HUES64 (cell line): ENCODE measurements around the gene PDE4B.
"Not testable (repeated sequence)": the region's sequence is repeated elsewhere in the genome, so short reads cannot be mapped to it uniquely, and the experiment has no call there.

Source experiments
- H3K27ac ChIP-seq: 2 replicates; pipeline ENCODE4 v1.7.0; 2013; ENCODE audit warnings: low read depth, low read length, inconsistent platforms
- H3K27me3 ChIP-seq: 2 replicates; pipeline ENCODE4 v1.6.1; 2013; ENCODE audit warnings: mild to moderate bottlenecking, low read length; ENCODE audit not compliant: insufficient read depth
- H3K36me3 ChIP-seq: 2 replicates; pipeline ENCODE4 v1.6.1; 2013; ENCODE audit warnings: mild to moderate bottlenecking, low read length; ENCODE audit not compliant: insufficient read depth
- H3K4me1 ChIP-seq: 2 replicates; pipeline ENCODE4 v1.6.1; 2013; ENCODE audit warnings: mild to moderate bottlenecking, low read length, moderate library complexity; ENCODE audit not compliant: insufficient read depth
- H3K4me3 ChIP-seq: 2 replicates; pipeline ENCODE4 v1.5.1; 2013; ENCODE audit warnings: mild to moderate bottlenecking, low read length, moderate library complexity
- H3K9ac ChIP-seq: 2 replicates; pipeline ENCODE4 v1.6.1; 2013; ENCODE audit warnings: mild to moderate bottlenecking, low read depth, low read length
- H3K9me3 ChIP-seq: 2 replicates; pipeline ENCODE4 v1.6.1; 2013; ENCODE audit warnings: low read depth, low read length; ENCODE audit not compliant: insufficient read depth
- WGBS: fragments of 150-250, 120-280 bp; methylation state at CpG from one replicate; pipeline ENCODE4 v1.1.7; 2013; ENCODE audit warnings: missing lambda C conversion rate; 5-methylcytosine and 5-hydroxymethylcytosine counted together

PDE4B gene

GRCh38 chr1:66057448-66057847, 264.8 kb downstream of the PDE4B start:
- not testable (repeated sequence) for H3K9me3 ChIP-seq, H3K27me3 ChIP-seq, H3K4me3 ChIP-seq, H3K36me3 ChIP-seq, H3K9ac ChIP-seq, H3K4me1 ChIP-seq, H3K27ac ChIP-seq
- 89% methylated on average over 2 of the region's 3 CpGs for WGBS

- Histone ChIP-seq H3K4me1 (no peaks in the 10 kb centered on the region), H3K9ac (no peak overlapping the region), H3K27ac (no peak overlapping the region), H3K9me3 (0 out of 2 replicates have a peak, but pooled peaks cover 4% of the 10 kb centered on the region), H3K4me3 (no peak overlapping the region), H3K36me3 (no peaks in the 10 kb centered on the region), H3K27me3 (no peaks in the 10 kb centered on the region)
- 88% methylated on average over 2 of the region's 2 CpGs for WGBS
Measured at GRCh38 chr1:66058558-66058957, 265.9 kb downstream of the PDE4B start.

- H3K4me3 ChIP-seq, H3K4me1 ChIP-seq, H3K9ac ChIP-seq, H3K36me3 ChIP-seq, H3K27me3 ChIP-seq, H3K27ac ChIP-seq, H3K9me3 ChIP-seq: not testable (repeated sequence)
- 96% methylated on average over 2 of the region's 4 CpGs for WGBS
Measured at GRCh38 chr1:66067219-66067618, 274.5 kb downstream of the PDE4B start.

- WGBS = 71% methylated on average over 3 of the region's 4 CpGs
- no peak overlapping the region for H3K4me3 ChIP-seq
- no peak overlapping the region for H3K9ac ChIP-seq
- no peak overlapping the region for H3K27ac ChIP-seq
- H3K27me3 ChIP-seq = no peaks in the 10 kb centered on the region
- H3K9me3 ChIP-seq = no peaks in the 10 kb centered on the region
- peaks cover 7% of the 10 kb centered on the region; the same call in 1 of the 2 replicates for H3K4me1 ChIP-seq
- no peaks in the 10 kb centered on the region for H3K36me3 ChIP-seq
Measured at GRCh38 chr1:66069976-66070876, 277.5 kb downstream of the PDE4B start.

GRCh38 chr1:66073388-66073787, 280.7 kb downstream of the PDE4B start:
- no peaks in the 10 kb centered on the region for H3K27me3 ChIP-seq
- H3K27ac ChIP-seq = no peak overlapping the region
- no peak overlapping the region for H3K9ac ChIP-seq
- no peak overlapping the region for H3K4me3 ChIP-seq
- H3K4me1 ChIP-seq = no peaks in the 10 kb centered on the region
- no peaks in the 10 kb centered on the region for H3K36me3 ChIP-seq
- H3K9me3 ChIP-seq = no peaks in the 10 kb centered on the region
- WGBS = 89% methylated on average over 1 of the region's 2 CpGs

GRCh38 chr1:66074147-66074546, 281.5 kb downstream of the PDE4B start:
- Histone ChIP-seq H3K4me1 (no peaks in the 10 kb centered on the region), H3K27ac (no peak overlapping the region), H3K9ac (no peak overlapping the region), H3K27me3 (no peaks in the 10 kb centered on the region), H3K36me3 (no peaks in the 10 kb centered on the region), H3K9me3 (no peaks in the 10 kb centered on the region), H3K4me3 (no peak overlapping the region)
- 86% methylated on average over 1 of the region's 2 CpGs for WGBS

- no peaks in the 10 kb centered on the region for H3K4me1 ChIP-seq
- H3K27ac ChIP-seq = no peak overlapping the region
- no peak overlapping the region for H3K4me3 ChIP-seq
- WGBS = 90% methylated on average over 6 of the region's 6 CpGs
- H3K9me3 ChIP-seq = no peaks in the 10 kb centered on the region
- H3K9ac ChIP-seq = no peak overlapping the region
- H3K36me3 ChIP-seq = no peaks in the 10 kb centered on the region
- H3K27me3 ChIP-seq = no peaks in the 10 kb centered on the region
Measured at GRCh38 chr1:66078412-66078811, 285.7 kb downstream of the PDE4B start.

GRCh38 chr1:66083003-66083402, 290.3 kb downstream of the PDE4B start:
- no peaks in the 10 kb centered on the region for H3K36me3 ChIP-seq
- WGBS = 87% methylated on average over 3 of the region's 3 CpGs
- no peaks in the 10 kb centered on the region for H3K27me3 ChIP-seq
- H3K9ac ChIP-seq = no peak overlapping the region
- no peak overlapping the region for H3K4me3 ChIP-seq
- no peaks in the 10 kb centered on the region for H3K4me1 ChIP-seq
- H3K27ac ChIP-seq = no peak overlapping the region
- H3K9me3 ChIP-seq = no peaks in the 10 kb centered on the region

GRCh38 chr1:66084442-66084841, 291.7 kb downstream of the PDE4B start:
- no peaks in the 10 kb centered on the region for H3K36me3 ChIP-seq
- H3K9ac ChIP-seq = no peak overlapping the region
- H3K4me1 ChIP-seq = no peaks in the 10 kb centered on the region
- H3K27ac ChIP-seq = no peak overlapping the region
- H3K27me3 ChIP-seq = no peaks in the 10 kb centered on the region
- H3K9me3 ChIP-seq = no peaks in the 10 kb centered on the region
- H3K4me3 ChIP-seq = no peak overlapping the region

GRCh38 chr1:66085600-66085999, 292.9 kb downstream of the PDE4B start:
- H3K4me1 ChIP-seq = no peaks in the 10 kb centered on the region
- H3K9ac ChIP-seq = no peak overlapping the region
- 93% methylated on average over 3 of the region's 4 CpGs for WGBS
- no peak overlapping the region for H3K27ac ChIP-seq
- H3K9me3 ChIP-seq = no peaks in the 10 kb centered on the region
- no peaks in the 10 kb centered on the region for H3K27me3 ChIP-seq
- H3K36me3 ChIP-seq = no peaks in the 10 kb centered on the region
- no peak overlapping the region for H3K4me3 ChIP-seq

- Histone ChIP-seq H3K4me3 (no peak overlapping the region), H3K9me3 (no peaks in the 10 kb centered on the region), H3K9ac (no peak overlapping the region), H3K27ac (no peak overlapping the region), H3K4me1 (no peaks in the 10 kb centered on the region), H3K36me3 (no peaks in the 10 kb centered on the region), H3K27me3 (no peaks in the 10 kb centered on the region)
- 87% methylated on average over 3 of the region's 3 CpGs for WGBS
Measured at GRCh38 chr1:66088787-66089186, 296.1 kb downstream of the PDE4B start.
